Right hindlimb (tissue), 1 donor: ENCODE measurements around the gene HOXC11.

Experiments used
- DNase-seq: peaks from one replicate; pipeline ENCODE4 v3.0.0-alpha.2; 2018

The HOXC11 gene

DNA sequence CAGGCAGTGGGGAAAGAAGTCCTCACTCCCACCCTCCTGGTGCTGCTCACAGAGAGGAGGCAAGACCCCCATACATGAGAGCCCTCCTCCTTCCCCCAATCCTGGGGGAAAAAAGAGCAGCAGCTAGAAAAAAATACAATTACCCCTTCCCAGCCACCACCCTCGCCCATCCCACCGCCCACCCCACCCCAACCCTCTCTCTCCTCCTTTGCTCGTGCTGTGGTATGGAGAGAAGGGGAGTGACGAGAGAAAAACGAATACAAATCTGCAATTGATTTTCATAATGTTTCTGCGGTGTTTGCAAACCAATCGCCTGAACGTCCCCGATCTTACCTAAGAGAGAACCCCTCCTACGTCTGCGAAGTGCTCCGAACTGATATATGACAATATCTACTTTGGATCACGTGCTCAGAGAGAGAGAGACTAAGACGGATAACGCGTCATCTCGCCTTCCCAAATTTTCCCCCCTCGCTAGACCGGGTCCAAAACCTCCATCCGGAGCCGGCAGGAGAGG is at the start of gene HOXC11:
TSS of gene HOXC11 (plus strand) at position 405 of the 514 bp plus-strand sequence. CDS start 116 bp downstream, outside the sequence.
- DNase-seq: no peak

DNA sequence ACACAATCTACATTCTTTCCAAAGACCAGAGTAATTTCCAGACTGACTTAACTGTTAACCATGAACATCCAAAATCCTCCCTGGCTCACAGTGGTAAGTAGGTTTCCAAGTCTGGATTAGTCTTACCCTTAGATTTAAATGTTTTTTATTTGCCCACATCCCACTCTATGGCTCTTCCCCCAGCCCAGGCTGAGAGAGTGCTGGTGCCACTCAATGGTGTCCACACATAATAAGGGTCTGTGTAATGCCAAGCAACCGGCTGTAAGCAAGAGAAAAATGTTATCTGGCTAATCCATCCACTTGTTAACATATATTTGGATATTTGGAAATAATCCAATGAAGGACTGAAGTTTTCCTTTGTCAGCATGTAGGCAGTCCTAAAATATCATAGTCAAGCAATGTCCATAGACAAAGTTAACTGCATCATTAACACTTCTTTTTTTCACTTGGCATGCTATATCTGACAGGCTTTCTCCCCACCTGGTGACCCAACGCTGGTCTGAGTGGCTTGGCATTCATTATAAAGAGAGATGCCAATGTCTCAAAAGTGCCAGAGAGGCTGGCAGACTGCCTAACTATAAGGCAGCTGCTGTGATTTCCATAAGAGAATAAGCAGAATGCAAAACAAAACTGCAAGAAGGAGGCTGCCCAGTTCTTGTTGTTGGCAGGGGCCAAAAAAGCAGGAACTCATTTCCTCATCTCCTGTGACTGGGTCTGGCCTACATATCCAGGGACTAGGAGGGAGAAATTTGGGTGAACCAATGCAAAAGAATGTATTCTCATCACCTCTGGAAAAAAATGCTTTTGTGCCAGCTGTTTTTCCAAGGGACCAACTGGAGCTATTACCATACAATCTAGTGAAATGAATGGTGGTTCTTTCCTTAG is 48.2 kb upstream of the HOXC11 start:
- DNase-seq: peak; percentile 66

GRCh38 chr12:53927220-53928029 is 45.5 kb upstream of the HOXC11 start:
- DNase-seq: no peak

DNA sequence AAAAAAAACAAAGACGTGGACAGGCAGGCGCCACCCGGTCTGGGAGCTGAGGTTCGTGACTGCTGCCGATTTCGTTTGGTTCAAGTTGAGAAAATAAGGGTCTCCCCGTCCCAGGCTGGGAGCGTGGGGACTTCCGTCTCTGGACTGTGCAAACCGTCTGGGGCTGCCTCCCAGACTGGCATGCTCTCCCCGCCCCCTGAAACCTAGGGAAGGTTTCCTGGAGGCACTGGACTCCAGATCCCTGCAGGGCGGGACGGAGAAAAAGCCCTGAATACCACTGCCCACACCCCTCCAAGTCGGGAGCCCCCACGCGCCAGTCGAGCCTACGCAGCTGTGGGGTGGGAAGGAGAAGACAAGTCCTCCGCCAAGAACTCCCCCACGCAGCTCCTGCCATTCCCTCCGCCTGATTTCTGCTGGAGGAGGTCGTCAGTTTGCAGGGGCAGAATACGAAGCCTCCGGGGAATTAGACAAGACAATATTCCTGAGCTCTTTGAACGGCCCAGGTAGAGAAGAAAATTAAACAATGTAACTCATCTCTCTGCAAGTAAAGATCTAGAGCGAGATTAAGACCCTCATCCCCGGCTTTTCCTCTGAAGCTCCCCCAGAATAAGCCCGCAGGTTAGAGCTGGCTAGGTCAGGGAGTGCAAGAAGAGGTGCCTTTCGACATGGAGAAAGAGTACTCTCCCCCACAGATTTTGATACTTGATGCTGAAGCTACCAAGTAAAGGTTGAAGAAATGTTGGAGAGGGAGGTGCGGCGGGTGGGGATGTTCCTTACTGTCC is 44.7 kb upstream of the HOXC11 start:
- DNase-seq: no peak

GRCh38 chr12:53929527-53929926 is 43.4 kb upstream of the HOXC11 start:
- DNase-seq: no peak

GRCh38 chr12:53930591-53931255 is 42.2 kb upstream of the HOXC11 start:
- DNase-seq: no peak

DNA sequence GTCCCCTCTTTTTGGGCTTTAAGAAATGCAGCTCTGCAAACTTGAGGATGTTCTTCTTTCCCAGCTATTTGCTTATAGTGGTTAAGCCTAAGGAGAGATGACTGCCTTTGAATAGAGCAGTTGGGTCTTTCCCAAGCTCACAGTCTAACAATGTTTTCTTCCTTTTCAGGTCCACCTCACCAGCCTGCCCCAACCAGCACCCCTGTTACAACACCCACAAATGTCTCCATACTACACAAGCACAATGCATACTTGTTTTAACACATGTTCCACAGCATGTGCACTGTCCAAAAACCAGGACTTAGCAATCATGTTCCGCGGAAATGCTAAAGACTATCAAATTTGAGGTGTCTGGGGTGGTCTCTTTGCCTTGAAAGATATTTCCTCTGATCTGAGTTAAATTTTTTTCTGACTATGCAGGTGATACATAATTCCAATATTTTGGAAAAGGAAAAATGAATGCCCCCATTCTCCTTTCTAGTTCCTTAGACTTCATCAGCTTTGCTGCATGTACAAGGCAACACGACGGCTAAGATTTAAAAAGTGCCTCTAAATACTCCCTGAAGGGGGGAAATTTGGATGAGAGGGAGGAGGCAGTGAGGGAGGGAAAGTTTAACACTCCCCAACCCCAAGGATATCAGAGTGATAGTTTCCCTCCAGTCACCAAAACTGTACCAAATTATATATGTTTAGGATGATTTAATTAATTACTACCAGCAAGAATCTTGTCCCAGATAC is 40.9 kb upstream of the HOXC11 start:
- no peak for DNase-seq

DNA sequence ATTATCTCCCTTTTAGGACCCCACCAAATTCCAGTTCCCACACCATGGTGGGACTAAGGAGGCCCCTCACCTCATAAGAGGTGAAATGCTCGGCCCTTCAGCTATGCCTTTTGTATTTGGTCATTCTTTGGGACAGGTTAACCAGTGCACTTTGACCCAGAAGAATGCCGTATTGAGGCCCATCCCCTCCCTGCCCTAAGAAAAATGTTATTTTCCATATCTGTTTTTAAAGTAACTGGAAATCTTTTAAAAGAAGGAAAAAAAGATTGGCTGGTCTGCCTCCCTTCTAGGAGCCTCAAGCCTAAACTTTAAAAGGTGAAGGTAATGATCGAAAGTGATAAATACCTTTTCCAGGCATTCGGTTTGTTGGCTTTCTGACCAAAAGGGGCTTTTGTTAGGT is 40.0 kb upstream of the HOXC11 start:
- DNase-seq: no peak

DNA sequence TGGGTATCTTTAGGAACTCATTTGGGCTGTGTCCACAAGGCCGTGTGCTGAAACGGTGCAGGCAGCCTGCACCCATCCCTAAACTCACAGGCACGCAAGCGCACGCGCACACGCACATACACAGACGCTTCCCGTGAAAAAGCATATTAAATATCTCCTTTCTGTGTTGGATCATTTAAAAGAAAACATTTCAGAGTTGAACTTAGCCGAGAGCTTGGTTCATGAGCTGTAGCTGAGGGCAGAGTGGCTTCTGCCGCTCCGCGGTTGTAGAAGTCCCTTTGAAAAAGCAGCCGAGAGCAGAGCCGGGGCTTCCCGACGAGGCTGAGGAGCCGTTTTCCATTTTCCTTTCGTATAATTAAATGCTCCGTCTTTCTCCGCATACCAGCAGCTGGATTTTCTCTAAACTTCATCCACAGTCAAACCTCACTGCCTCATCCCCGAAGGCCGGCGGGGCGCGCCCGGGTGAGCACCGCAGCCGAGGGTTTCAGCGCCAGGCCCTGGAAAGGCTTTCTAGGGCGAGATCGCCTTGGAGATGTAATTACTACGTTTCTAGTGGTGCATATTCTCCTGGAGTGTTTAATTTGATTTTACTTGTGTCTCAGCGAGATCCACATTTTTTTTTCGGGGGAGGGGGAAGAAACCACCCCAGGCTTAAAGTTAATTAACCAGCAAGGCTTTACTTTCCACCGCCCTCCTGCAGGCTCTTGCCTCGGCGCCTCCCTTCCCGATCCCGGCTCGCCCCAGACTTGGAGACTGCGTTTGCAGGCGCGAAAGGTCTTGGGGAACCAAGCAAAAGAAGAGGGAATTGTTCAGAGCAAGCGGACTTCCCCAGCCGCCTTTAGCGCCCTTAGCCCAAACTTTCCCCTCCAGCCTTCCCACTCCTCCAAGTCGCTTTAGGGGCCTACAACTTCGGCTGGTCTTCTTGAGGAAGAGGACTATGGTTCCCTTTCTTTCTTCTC is 37.3 kb upstream of the HOXC11 start:
- DNase-seq: peak; percentile 39

- DNase-seq: no peak
These were observed 35.8 kb upstream of the HOXC11 start for GRCh38 chr12:53937099-53937498.

DNA sequence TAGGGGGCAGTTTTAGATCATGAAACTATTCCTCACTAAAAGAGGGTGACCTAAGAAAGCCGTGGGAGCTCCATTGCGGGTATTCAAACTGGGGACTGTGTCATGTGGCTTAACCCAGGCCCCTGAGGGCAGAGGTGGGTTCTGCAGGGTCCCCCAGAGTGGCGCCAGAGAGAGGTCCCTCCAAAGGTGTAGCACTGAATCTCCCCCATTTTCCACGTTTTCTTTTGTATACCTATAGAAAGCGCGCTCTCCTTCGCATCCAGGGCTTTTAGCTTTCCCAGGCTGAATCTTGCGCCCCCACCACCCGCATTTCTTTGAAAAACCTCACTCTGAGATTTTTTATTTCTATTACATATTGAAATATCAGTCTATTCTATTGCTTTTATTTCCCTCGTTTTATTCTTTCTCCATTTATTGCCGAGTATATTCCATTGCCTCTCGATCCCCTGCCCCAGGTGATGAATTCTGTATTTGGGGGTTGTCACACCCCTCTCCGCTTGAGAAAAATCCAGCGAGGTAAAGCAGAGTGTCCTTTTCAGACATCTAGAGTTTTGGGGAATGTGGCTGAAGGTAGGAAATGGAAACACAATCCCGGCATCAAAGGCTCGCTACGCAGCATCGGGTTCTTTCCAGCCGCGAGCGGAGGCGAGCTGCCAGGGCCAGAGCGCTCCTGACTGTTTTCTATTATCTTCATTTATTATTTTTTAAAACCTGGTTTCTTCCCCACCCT is 35.2 kb upstream of the HOXC11 start:
- DNase-seq: peak; percentile 35

DNA sequence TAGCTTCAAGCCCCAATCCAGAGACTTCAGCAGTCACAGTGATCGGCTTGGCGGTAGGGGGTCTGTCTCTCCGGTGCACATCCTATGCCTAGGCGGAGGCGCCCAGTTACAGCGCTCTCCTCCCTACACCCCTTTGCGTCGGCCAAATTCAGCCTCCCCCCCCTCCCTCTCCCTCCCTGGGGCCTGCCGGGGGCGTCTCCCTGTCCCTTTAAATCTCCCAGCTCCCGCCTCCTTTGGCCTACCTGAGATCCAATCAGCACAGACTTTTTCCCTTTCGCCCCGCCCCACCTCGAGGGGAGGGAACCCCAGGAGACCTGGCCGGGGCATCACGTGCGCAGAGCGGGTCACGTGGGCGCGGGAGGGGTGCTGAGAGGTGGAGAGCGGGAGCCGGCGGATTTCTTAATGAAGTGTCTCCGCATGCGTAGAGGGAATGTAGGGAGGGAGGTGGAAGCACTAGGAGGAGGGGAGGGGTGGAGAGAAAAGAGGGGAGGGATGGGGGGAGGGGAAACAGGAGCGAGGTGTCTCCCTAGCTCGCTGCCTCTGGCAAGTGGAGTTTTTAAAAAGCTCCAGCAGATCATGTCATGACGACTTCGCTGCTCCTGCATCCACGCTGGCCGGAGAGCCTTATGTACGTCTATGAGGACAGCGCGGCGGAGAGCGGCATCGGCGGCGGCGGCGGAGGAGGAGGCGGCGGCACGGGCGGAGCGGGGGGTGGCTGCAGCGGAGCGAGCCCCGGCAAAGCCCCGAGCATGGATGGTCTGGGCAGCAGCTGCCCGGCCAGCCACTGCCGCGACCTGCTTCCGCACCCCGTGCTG is 34.4 kb upstream of the HOXC11 start, which contains the start of gene HOXC13:
TSS of gene HOXC13 (plus strand) at position 506 of the 815 bp plus-strand sequence. CDS start at position 582, 76 bp downstream.
- DNase-seq: peak; percentile 80

- peak; percentile 46 for DNase-seq
These were observed 33.5 kb upstream of the HOXC11 start for GRCh38 chr12:53939141-53940108.

GRCh38 chr12:53940443-53941014 is 32.4 kb upstream of the HOXC11 start:
- DNase-seq: no peak

- DNase-seq: no peak
These were observed 31.7 kb upstream of the HOXC11 start for GRCh38 chr12:53941187-53941586.

DNA sequence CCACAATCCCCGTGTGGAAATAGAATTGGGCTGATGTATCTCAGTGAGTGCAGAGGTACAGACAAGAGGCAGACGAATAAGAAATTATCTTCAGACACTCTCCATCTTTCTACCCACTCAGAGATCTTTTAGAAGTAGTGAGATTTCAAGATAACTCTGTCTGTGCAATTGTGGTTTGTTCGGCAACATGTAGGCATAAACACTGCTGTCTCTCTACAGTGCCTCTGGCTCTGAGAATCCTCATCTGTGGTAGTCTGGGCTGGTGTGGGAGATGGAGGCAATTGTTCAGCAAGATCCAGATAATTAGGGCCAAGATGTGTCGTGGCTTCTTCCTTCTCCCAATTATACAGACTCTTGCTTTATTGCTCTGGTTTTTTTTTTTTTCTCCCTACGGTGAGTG is 31.2 kb upstream of the HOXC11 start:
- DNase-seq: no peak

- no peak for DNase-seq
These were observed 30.4 kb upstream of the HOXC11 start for GRCh38 chr12:53942467-53942997.
